Sigmoid colon (tissue), 4 donors: Measurements from ENCODE around the gene LTBP3.

Experiments
- CTCF ChIP-seq, 4 experiments: fragments of 450-650 bp in 3 of 4; fragments of 200-600 bp in 1 of 4; IDR thresholded peaks; one replicate each; pipeline ENCODE4 v1.5.1; 2016 to 2019; ENCODE audit warnings: antibody characterized with exemption in 4 of 4, mild to moderate bottlenecking in 3 of 4, moderate library complexity in 2 of 4
- EP300 ChIP-seq, 4 donors: sonication (generic); formaldehyde crosslinking; IDR thresholded peaks; one replicate each; pipeline ENCODE4 v1.6.1; 2017; ENCODE audit warnings: antibody characterized with exemption in 4 of 4
- POLR2A ChIP-seq, 2 donors: fragments of 450-650 bp; IDR thresholded peaks; one replicate each; pipeline ENCODE4 v1.6.1; 2016; ENCODE audit warnings: antibody characterized with exemption in 2 of 2, mild to moderate bottlenecking in 2 of 2, moderate library complexity in 2 of 2
- POLR2AphosphoS5 ChIP-seq, 4 donors: sonication (generic); formaldehyde crosslinking; IDR thresholded peaks; one replicate each; pipeline ENCODE4 v1.6.1; 2017; ENCODE audit warnings: antibody characterized with exemption in 4 of 4

GRCh38 chr11:65551572-65552387 is 6.4 kb downstream of the LTBP3 start:
- TF ChIP-seq CTCF (IDR thresholded peaks at IDR 0.05) (peak in 1 of 4 experiments; percentile 27), EP300 (IDR thresholded peaks at IDR 0.05) (no peak), POLR2AphosphoS5 (IDR thresholded peaks at IDR 0.05) (no peak), POLR2A (IDR thresholded peaks at IDR 0.05) (no peak)
